Measurements from ENCODE around the gene USP24. TPM values are rescaled to one million over a fixed set of nuclear protein-coding genes. Genes with fewer than 3 reads are reported as not detected.

The USP24 gene
- total RNA-seq, 1 donor from 2014 or later, result 50.5 TPM

GRCh38 chr1:55196433-55197035 is 18.6 kb downstream of the USP24 start:
- Mint-ChIP-seq H3K4me3 (no peak overlapping the region), H3K27ac (no peak overlapping the region), H3K4me1 (peaks cover 2% of the 10 kb centered on the region), H3K36me3 (peaks cover 19% of the 10 kb centered on the region), H3K27me3 (ENCODE audit: insufficient read depth, low read depth) (no peaks in the 10 kb centered on the region), H3K9me3 (peaks cover 4% of the 10 kb centered on the region)
- peaks cover 33% of the 10 kb centered on the region for H4K20me1 ChIP-seq (ENCODE audit: low read depth)
- H3K27ac ChIP-seq, result no peak overlapping the region
- H3K9ac ChIP-seq, result no peak overlapping the region
- H3K79me2 ChIP-seq (ENCODE audit: low read depth), result peaks cover 59% of the 10 kb centered on the region
- no peak for TF ChIP-seq CTCF (IDR thresholded peaks at IDR 0.05)
- no peak for TF ChIP-seq EZH2phosphoT487 (IDR thresholded peaks at IDR 0.05)
- no peak overlapping the region for H3K4me3 ChIP-seq
- no peaks in the 10 kb centered on the region for H3K27me3 ChIP-seq
- peaks cover 15% of the 10 kb centered on the region for H3K4me1 ChIP-seq
- no peaks in the 10 kb centered on the region for H3K9me3 ChIP-seq (ENCODE audit: low read depth)
- DNase-seq (ENCODE audit: low spot score), result no peak
- no peak overlapping the region for H2AFZ ChIP-seq (replicated peaks)
- peaks cover 3% of the 10 kb centered on the region for H3F3A ChIP-seq (ENCODE audit: low read depth)
- H3K36me3 ChIP-seq, result no peaks in the 10 kb centered on the region
- H3K4me2 ChIP-seq, result no peak overlapping the region

GRCh38 chr1:55195521-55196233 is 19.5 kb downstream of the USP24 start:
- H3K36me3 Mint-ChIP-seq, result peaks cover 15% of the 10 kb centered on the region
- no peak overlapping the region for H3K4me3 Mint-ChIP-seq
- peaks cover 15% of the 10 kb centered on the region for H3K4me1 ChIP-seq
- H3K27ac Mint-ChIP-seq, result no peak overlapping the region
- H3K4me2 ChIP-seq, result no peak overlapping the region
- TF ChIP-seq EZH2phosphoT487 (IDR thresholded peaks at IDR 0.05), result no peak
- TF ChIP-seq EZH2 (IDR thresholded peaks at IDR 0.05), result no peak
- no peak for TF ChIP-seq CTCF (IDR thresholded peaks at IDR 0.05)
- H3K27me3 Mint-ChIP-seq (ENCODE audit: insufficient read depth, low read depth), result no peaks in the 10 kb centered on the region
- no peaks in the 10 kb centered on the region for H3K9me3 ChIP-seq (ENCODE audit: low read depth)
- H3K36me3 ChIP-seq, result no peaks in the 10 kb centered on the region
- no peak overlapping the region for H3K9ac ChIP-seq
- peaks cover 2% of the 10 kb centered on the region for H3K4me1 Mint-ChIP-seq
- peaks cover 33% of the 10 kb centered on the region for H4K20me1 ChIP-seq (ENCODE audit: low read depth)
- no peak for DNase-seq (ENCODE audit: low spot score)
- peaks cover 4% of the 10 kb centered on the region for H3K9me3 Mint-ChIP-seq
- H3K79me2 ChIP-seq (ENCODE audit: low read depth), result peaks cover 64% of the 10 kb centered on the region
- H2AFZ ChIP-seq (replicated peaks), result no peak overlapping the region
- peaks cover 3% of the 10 kb centered on the region for H3F3A ChIP-seq (ENCODE audit: low read depth)
- no peak overlapping the region for H3K4me3 ChIP-seq
- H3K27ac ChIP-seq, result no peak overlapping the region
- no peaks in the 10 kb centered on the region for H3K27me3 ChIP-seq

- no peaks in the 10 kb centered on the region for H3K9me3 ChIP-seq (ENCODE audit: low read depth)
- H3K36me3 Mint-ChIP-seq, result peaks cover 14% of the 10 kb centered on the region
- no peaks in the 10 kb centered on the region for H3K27me3 ChIP-seq
- no peak overlapping the region for H3K4me3 ChIP-seq
- peaks cover 69% of the 10 kb centered on the region for H3K79me2 ChIP-seq (ENCODE audit: low read depth)
- H3K9ac ChIP-seq, result no peak overlapping the region
- H3F3A ChIP-seq (ENCODE audit: low read depth), result peaks cover 3% of the 10 kb centered on the region
- no peak overlapping the region for H3K4me3 Mint-ChIP-seq
- peaks cover 15% of the 10 kb centered on the region for H3K4me1 ChIP-seq
- no peak overlapping the region for H3K27ac ChIP-seq
- H2AFZ ChIP-seq (replicated peaks), result no peak overlapping the region
- H4K20me1 ChIP-seq (ENCODE audit: low read depth), result peaks cover 33% of the 10 kb centered on the region
- H3K27ac Mint-ChIP-seq, result no peak overlapping the region
- peaks cover 2% of the 10 kb centered on the region for H3K4me1 Mint-ChIP-seq
- H3K36me3 ChIP-seq, result no peaks in the 10 kb centered on the region
- H3K4me2 ChIP-seq, result no peak overlapping the region
- H3K9me3 Mint-ChIP-seq, result peaks cover 4% of the 10 kb centered on the region
- no peak for DNase-seq (ENCODE audit: low spot score)
- no peaks in the 10 kb centered on the region for H3K27me3 Mint-ChIP-seq (ENCODE audit: insufficient read depth, low read depth)
- no peak for TF ChIP-seq CTCF (IDR thresholded peaks at IDR 0.05)
- no peak for TF ChIP-seq EZH2 (IDR thresholded peaks at IDR 0.05)
- TF ChIP-seq EZH2phosphoT487 (IDR thresholded peaks at IDR 0.05), result no peak
Measured at GRCh38 chr1:55194851-55195250, 20.3 kb downstream of the USP24 start.
